Measurements from ENCODE around the gene FBRSL1. TPM values are rescaled to one million over a fixed set of nuclear protein-coding genes. Genes with fewer than 3 reads are reported as not detected.
"Not testable (repeated sequence)": the region's sequence is repeated elsewhere in the genome, so short reads cannot be mapped to it uniquely, and the experiment has no call there.

The FBRSL1 gene
- total RNA-seq, 1 donor from 2014 or later = 108 TPM

DNA sequence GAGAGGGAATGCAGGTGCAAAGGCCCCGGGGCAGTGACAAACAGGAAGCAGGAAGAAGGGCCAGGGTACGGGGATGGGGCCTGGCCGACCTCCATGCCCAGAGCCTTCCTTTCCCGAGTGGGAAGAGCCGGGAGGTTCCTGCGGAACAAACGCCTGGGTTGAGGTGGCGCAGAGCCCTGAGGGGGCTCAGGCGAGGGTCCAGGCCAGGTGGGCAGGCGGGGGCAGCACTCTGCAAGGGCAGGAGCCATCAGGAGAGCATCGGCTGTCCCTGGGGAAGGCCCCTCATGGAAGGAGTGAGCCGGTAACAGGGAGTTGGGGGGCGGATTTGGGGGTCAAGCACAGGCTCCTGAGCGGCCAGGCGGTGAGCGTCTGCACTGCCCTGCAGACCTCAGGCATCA is 18.1 kb upstream of the FBRSL1 start:
- H3K27ac Mint-ChIP-seq = no peak overlapping the region
- TF ChIP-seq, protein P1, sequence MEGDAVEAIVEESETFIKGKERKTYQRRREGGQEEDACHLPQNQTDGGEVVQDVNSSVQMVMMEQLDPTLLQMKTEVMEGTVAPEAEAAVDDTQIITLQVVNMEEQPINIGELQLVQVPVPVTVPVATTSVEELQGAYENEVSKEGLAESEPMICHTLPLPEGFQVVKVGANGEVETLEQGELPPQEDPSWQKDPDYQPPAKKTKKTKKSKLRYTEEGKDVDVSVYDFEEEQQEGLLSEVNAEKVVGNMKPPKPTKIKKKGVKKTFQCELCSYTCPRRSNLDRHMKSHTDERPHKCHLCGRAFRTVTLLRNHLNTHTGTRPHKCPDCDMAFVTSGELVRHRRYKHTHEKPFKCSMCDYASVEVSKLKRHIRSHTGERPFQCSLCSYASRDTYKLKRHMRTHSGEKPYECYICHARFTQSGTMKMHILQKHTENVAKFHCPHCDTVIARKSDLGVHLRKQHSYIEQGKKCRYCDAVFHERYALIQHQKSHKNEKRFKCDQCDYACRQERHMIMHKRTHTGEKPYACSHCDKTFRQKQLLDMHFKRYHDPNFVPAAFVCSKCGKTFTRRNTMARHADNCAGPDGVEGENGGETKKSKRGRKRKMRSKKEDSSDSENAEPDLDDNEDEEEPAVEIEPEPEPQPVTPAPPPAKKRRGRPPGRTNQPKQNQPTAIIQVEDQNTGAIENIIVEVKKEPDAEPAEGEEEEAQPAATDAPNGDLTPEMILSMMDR (conservative IDR thresholded peaks at IDR 0.05) = no peak
- H3K4me1 Mint-ChIP-seq (ENCODE audit: unreplicated experiment) = peaks cover 10% of the 10 kb centered on the region
- H3K9me3 Mint-ChIP-seq = no peaks in the 10 kb centered on the region
- H3K27me3 Mint-ChIP-seq = peaks cover 33% of the 10 kb centered on the region
- no peaks in the 10 kb centered on the region for H3K36me3 Mint-ChIP-seq
- no peak overlapping the region for H3K4me3 Mint-ChIP-seq
- DNase-seq (ENCODE audit: extremely low spot score, unreplicated experiment) = no peak

DNA sequence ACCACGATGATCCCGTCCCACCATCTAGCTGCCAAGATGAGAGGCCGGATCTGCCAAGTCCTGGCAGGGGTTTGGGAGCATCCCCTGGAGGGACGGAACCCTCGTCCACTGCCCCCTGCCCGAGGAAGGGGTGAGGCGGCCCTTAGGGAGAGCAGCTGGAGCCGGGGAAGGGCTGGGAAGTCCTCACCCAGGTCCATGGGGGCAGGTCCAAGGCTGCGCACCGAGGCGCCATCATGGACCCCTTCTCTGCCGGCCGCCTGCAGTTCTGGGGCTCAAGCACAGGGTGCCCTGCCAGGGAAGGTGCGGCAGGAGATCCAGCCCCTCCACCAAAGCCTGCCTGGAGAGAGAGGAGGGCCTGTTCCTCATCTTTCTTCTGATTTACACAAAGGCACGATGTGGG is 17.6 kb upstream of the FBRSL1 start:
- no peak overlapping the region for H3K4me3 Mint-ChIP-seq

DNA sequence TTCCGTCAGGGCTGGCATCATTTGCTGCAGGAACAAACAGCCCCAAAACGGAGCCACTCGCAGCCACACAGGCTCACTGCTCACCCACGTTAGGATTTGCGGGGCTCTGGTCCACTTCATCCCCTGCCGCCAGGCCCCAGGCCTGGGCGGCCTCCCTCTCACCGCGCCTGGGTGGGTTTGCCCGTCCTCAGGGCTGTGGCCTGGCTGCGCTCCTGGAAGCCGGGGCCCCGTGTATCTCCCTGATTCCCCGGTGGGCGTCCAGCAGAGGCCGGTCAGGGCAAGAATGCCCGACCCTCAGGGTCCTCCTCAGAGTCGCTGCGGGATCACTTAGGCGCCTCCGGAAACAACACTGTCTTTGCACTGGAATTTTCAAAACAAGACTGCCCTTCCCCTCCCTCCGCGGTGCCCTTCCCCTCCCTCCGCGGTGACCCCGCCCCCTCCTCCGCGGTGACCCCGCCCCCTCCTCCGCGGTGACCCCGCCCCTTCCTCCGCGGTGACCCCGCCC is 15.7 kb upstream of the FBRSL1 start:
- H3K36me3 Mint-ChIP-seq = no peaks in the 10 kb centered on the region
- H3K9me3 Mint-ChIP-seq = no peaks in the 10 kb centered on the region
- DNase-seq (ENCODE audit: extremely low spot score, unreplicated experiment) = no peak
- H3K4me1 Mint-ChIP-seq (ENCODE audit: unreplicated experiment) = peaks cover 7% of the 10 kb centered on the region
- TF ChIP-seq, protein P1 (conservative IDR thresholded peaks at IDR 0.05) = no peak
- peaks cover 24% of the 10 kb centered on the region for H3K27me3 Mint-ChIP-seq
- no peak overlapping the region for H3K27ac Mint-ChIP-seq
- H3K4me3 Mint-ChIP-seq = no peak overlapping the region

More for the DNA sequence above, 17.6 kb upstream of the FBRSL1 start:
- no peaks in the 10 kb centered on the region for H3K9me3 Mint-ChIP-seq
- DNase-seq (ENCODE audit: extremely low spot score, unreplicated experiment) = no peak
- no peaks in the 10 kb centered on the region for H3K36me3 Mint-ChIP-seq
- no peak overlapping the region for H3K27ac Mint-ChIP-seq
- H3K27me3 Mint-ChIP-seq = peaks cover 33% of the 10 kb centered on the region
- TF ChIP-seq, protein P1 (conservative IDR thresholded peaks at IDR 0.05) = no peak
- peaks cover 10% of the 10 kb centered on the region for H3K4me1 Mint-ChIP-seq (ENCODE audit: unreplicated experiment)

DNA sequence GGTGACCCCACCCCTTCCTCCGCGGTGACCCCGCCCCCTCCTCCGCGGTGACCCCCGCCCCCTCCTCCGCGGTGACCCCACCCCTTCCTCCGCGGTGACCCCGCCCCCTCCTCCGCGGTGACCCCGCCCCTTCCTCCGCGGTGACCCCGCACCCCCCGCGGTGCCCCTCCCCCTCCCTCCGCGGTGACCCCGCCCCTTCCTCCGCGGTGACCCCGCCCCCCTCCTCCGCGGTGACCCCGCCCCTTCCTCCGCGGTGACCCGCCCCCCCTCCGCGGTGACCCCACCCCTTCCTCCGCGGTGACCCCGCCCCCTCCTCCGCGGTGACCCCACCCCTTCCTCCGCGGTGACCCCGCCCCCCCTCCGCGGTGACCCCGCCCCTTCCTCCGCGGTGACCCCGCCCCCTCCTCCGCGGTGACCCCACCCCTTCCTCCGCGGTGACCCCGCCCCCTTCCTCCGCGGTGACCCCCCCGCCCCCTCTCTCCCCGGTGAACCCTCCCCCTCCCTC is 15.1 kb upstream of the FBRSL1 start:
- not testable (repeated sequence) for DNase-seq (ENCODE audit: extremely low spot score, unreplicated experiment); H3K36me3 Mint-ChIP-seq; H3K4me1 Mint-ChIP-seq (ENCODE audit: unreplicated experiment); H3K27ac Mint-ChIP-seq; H3K4me3 Mint-ChIP-seq; H3K9me3 Mint-ChIP-seq
- H3K27me3 Mint-ChIP-seq = peaks cover 23% of the 10 kb centered on the region

DNA sequence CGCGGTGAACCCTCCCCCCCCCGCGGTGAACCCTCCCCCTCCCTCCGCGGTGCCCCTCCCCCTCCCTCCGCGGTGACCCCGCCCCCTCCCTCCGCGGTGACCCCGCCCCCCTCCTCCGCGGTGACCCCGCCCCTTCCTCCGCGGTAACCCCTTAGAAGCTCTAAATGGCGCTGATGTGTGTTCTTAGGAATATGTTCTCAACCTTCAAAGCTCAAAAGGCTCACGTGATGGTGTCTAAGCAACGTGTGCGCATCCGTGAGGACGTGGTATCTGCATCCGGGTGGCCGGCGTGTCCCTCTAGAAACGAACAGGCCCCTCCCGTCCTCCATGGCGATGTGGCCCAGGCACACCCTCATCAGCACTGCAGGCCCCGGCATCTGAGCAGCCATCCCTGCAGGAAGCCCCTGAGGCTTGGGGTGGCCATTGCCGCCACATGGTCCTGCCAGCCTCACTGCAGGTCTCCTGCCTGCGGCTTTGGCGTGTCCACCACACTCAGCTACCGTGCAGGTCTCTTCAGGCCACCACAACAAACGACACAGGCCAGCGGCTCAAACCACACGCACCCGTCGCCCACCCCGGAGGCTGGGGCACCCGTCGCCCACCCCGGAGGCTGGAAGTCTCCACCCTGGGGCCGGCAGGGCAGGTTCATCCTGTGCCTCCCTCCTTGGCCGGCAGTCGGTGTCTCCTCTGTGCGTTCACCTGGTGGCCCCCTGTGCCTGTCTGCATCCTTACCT is 14.5 kb upstream of the FBRSL1 start:
- no peaks in the 10 kb centered on the region for H3K9me3 Mint-ChIP-seq
- H3K4me3 Mint-ChIP-seq = peak overlapping the region; percentile 49
- H3K4me1 Mint-ChIP-seq (ENCODE audit: unreplicated experiment) = no peaks in the 10 kb centered on the region
- H3K27ac Mint-ChIP-seq = peak overlapping the region; percentile 59
- TF ChIP-seq, protein P1 (conservative IDR thresholded peaks at IDR 0.05) = no peak
- H3K36me3 Mint-ChIP-seq = no peaks in the 10 kb centered on the region
- peaks cover 19% of the 10 kb centered on the region for H3K27me3 Mint-ChIP-seq
- DNase-seq (ENCODE audit: extremely low spot score, unreplicated experiment) = no peak

DNA sequence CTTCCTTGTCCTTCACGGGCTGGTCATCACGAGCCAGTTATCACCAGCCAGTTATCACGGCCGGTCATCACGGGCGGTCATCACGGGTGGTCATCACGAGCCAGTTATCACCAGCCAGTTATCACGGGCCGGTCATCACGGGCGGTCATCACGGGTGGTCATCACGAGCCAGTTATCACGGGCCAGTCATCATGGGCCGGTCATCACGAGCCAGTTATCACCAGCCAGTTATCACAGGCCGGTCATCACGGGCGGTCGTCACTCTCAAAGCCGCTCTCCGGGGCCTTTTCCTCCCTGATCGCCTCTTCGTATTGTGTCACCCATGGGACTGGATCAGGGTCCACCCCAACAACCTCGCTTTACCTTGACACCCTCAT is 13.9 kb upstream of the FBRSL1 start:
- no peaks in the 10 kb centered on the region for H3K36me3 Mint-ChIP-seq
- H3K27ac Mint-ChIP-seq = peak overlapping the region; percentile 59
- H3K4me3 Mint-ChIP-seq = peak overlapping the region; percentile 49
- H3K9me3 Mint-ChIP-seq = no peaks in the 10 kb centered on the region
- H3K4me1 Mint-ChIP-seq (ENCODE audit: unreplicated experiment) = no peaks in the 10 kb centered on the region
- DNase-seq (ENCODE audit: extremely low spot score, unreplicated experiment) = no peak
- H3K27me3 Mint-ChIP-seq = peaks cover 19% of the 10 kb centered on the region
- TF ChIP-seq, protein P1 (conservative IDR thresholded peaks at IDR 0.05) = no peak
